HG03520 (cell line): ENCODE data around the gene MEIS3.
"Not testable (repeated sequence)": the region's sequence is repeated elsewhere in the genome, so short reads cannot be mapped to it uniquely, and the experiment has no call there.

Source experiments
- ATAC-seq: cut with Tn5 transposase; IDR thresholded peaks from one replicate; pipeline ENCODE4 v1.9.1; 2021; ENCODE audit warnings: mild to moderate bottlenecking, moderate library complexity; ENCODE audit not compliant: unreplicated experiment

Gene MEIS3

DNA sequence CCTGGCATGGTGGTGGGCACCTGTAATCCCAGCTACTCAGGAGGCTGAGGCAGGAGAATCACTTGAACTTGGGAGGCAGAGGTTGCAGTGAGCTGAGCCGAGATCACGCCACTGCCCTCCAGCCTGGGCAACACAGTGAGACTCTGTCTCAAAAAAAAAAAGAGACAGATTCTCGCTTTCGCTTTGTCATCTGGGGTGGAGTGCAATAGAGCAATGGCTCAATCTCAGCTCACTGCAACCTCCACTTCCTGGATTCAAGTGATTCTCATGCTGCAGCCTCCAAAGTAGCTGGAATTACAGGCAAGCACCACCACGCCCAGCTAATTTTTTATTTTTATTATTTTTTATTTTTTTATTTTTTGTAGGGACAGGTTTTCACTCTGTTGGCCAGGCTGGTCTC, 30.6 kb downstream of the MEIS3 start:
- not testable (repeated sequence) for ATAC-seq

GRCh38 chr19:47387623-47388022, 31.7 kb downstream of the MEIS3 start:
- ATAC-seq: not testable (repeated sequence)

DNA sequence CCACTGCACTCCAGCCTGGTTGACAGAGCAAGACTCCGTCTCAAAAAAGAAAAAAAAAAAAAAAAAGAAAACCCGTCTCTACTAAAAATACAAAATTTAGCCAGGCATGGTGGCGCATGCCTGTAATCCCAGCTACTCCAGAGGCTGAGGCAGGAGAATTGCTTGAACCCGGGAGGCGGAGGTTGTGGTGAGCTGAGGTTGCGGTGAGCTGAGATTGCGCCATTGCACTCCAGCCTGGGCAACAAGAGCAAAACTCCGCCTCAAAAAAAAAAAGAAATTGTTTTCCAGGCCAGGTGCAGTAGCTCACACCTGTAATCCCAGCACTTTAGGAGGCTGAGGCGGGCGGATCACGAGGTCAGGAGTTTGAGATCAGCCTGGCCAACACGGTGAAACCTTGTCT, 32.7 kb downstream of the MEIS3 start:
- not testable (repeated sequence) for ATAC-seq

- not testable (repeated sequence) for ATAC-seq
Measured at GRCh38 chr19:47384533-47384932, 34.8 kb downstream of the MEIS3 start.

DNA sequence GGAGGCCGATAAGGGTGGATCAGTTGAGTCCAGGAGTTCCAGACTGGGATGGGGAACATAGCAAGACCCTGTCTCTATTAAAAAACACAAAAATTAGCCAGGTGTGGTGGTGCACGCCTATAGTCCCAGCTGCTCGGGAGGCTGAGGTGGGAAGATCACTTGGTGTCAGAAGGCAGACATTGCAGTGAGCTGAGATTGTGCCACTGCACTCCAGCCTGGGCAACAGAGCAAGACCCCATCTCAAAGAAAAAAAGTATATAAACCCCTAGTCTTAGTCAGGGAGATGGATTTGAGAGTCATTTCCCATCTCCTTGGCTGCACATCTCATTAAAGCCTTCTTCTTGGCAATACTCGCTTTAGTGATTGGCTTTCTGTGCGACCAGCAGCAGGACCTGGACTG, 35.4 kb downstream of the MEIS3 start:
- ATAC-seq: not testable (repeated sequence)

- ATAC-seq: no peak
Measured at GRCh38 chr19:47381653-47382279, 37.6 kb downstream of the MEIS3 start.

DNA sequence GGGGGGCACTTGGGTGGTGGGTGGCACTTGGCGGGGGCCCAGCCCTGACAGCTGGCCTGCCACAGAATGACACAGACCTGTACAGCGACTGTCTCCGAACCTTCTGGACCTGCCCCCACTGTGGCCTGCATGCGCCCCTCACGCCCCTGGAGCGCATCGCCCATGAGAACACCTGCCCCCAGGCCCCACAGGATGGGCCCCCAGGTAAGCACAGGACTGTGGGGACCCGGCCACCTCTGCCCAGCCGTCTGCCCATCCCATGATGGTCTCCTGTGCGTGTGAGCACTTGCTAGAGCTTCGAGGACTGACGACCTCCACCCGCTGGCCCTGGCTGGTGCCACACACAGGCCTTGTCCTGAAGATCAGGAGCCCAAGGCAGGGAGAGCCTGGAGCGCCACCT, 38.2 kb downstream of the MEIS3 start:
- no peak for ATAC-seq

DNA sequence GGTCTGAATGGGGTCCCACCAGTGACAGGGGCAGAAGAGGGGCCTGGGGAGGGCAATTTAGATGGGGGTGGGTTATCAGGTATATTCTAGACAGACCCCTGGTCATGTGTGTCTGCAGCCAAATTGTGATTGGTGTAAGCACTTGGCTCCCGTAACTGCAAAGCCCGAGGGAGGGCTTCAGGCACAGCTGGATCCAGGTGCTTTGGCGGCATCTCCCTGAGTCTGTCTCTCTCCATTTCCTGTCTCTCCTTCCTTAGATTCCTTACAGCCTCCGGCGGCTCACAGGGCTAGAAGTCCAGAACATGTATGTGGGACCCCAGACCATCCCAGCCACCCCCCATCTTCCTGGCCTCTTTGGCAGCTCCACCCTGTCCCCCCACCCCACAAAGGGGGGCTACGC, 38.8 kb downstream of the MEIS3 start:
- ATAC-seq: no peak

DNA sequence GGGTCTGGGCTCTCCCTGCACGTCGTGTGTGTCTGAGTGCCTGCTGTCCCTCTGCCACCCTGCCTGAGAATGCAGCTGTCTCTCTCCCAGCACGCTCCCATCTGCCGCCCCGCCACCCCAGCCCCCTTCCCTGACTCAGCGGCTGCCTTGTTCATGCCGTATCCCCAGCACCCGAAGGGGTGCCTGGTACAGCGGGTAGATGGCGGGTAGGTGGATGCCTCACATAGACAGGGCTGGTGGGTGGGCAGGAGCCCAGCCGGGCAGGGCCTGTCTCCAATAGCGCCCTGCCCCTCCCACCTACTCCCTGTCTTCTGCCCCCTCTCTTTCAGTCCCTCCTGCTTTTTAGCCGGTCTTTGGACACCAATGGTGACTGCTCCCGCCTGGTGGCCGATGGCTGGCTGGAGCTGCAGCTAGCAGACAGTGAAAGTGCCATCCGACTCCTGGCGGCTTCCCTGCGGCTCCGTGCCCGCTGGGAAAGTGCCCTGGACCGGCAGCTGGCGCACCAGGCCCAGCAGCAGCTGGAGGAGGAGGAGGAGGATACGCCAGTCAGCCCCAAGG, 39.9 kb downstream of the MEIS3 start:
- ATAC-seq: no peak

DNA sequence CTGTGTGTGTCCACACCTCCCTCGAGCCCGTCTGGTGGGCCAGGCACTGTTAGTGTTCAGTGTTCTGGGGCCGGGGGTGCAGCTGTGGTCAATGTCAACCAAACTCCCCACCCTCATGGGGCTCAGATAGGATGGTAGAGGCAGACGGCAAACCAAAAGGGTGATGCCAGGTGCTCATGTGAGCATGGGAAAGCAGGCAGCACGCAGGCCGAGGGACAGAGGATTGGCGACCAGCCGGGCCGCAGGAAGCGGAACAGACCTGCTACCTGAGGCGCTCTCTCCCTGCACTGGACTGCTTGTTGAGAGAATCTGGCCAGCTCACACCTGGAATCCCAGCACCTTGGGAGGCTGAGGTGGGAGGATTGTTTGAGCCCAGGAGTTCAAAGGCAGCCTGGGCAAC, 41.1 kb downstream of the MEIS3 start:
- no peak for ATAC-seq

DNA sequence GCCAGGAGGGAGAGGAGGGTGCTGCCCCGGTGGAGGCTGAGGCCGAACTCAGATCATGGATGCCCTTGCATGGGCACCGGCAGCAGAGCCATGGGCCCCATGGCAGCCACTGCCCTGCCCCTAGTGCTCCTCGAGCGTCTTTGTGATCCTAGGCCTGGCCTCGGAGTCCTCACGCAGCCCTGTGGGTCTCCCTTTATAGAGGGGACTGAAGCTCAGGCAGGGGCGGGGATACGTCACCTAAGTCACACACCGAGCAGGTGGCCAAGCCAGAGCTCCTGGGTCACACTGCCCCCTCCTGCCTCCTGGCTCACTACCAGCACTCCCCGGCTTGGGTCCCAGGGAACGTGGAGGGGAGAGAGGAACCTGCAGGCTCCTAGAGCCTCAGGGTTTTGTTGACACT, 41.5 kb downstream of the MEIS3 start:
- no peak for ATAC-seq

DNA sequence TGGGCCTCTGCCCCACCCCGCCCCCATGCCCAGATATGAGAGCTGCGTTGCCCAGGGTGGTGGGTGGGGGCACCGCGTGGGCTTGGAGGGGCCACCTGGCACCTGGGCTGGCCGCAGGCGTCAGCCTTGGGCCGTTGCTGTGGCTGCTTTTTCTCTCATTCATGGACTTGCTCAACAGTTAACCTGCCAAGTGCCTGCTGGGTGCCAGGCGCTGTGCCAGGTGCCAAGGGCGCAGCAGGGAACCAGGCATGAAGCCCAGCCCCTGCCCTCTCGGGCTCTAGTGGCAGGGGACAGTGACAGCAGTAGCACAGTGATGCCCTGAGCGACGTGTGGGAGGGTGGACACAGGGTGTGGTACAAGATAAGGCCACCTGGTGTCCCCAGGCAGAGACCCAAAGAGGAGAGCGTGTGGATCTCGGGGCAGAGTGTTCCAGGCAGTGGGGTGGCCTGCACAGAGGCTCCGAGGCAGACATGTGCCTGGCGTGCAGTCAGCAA, 42.1 kb downstream of the MEIS3 start:
- no peak for ATAC-seq

DNA sequence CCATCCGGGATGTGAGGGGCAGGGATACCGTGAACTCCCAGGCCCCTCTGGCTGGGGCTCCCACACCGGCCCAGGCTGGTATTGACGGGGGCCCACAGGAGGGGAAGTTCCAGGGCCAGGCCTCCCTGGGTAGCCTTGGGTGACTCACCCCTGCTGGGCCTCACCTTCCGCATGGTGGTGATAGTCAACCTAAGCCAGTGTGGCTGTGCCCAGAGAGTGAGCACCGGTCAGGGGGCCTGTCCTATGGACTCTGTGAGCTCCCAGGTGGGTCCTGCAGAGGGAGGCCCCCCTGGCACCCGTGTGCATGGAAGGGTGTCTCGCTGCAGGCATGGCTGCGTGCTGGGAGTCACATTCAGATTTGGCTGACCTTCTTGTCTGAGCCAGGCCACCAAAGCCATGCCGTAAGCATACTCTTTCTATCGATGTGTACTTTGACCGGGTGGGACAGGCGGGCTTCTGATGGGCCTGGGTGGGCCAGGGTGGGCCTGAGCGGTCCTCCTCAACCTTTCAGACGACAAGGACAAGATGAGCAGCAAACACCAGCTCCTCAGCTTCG, 42.7 kb downstream of the MEIS3 start:
- ATAC-seq: no peak

DNA sequence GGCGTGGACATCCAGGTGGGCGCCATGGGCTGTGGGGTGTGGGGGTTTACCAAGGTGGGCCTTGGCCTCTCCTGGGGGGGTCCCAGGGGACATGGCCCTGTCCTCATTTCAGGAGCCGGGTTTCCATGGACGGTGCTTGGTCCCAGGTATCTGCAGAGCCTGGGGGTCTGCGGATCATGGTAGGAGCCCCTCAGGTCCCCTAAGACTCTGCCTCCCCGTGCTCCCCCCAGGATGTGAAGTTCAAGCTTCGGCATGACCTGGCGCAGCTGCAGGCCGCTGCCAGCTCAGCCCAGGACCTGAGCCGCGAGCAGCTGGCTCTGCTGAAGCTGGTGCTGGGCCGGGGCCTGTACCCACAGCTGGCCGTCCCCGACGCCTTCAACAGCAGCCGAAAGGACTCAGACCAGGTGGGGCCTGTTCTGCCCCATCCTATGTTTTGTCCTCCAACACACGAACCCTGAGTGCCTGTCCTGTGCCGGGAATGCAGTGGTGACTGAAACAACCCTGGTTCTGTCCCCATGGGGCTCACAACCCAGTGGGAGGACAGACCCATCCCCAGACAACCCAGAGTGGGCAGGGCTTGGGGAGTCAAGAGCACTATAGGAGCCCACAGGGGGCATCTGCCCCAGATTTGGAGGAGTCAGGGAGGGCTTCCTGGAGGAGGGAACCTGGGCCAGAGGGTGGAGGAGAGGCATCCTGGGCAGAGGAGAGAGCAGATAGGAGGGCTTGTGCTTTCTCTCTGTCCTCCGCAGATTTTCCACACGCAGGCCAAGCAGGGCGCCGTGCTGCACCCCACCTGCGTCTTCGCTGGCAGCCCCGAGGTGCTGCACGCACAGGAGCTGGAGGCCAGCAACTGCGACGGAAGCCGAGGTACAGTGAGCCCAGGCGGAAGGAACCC, 43.4 kb downstream of the MEIS3 start:
- no peak for ATAC-seq

DNA sequence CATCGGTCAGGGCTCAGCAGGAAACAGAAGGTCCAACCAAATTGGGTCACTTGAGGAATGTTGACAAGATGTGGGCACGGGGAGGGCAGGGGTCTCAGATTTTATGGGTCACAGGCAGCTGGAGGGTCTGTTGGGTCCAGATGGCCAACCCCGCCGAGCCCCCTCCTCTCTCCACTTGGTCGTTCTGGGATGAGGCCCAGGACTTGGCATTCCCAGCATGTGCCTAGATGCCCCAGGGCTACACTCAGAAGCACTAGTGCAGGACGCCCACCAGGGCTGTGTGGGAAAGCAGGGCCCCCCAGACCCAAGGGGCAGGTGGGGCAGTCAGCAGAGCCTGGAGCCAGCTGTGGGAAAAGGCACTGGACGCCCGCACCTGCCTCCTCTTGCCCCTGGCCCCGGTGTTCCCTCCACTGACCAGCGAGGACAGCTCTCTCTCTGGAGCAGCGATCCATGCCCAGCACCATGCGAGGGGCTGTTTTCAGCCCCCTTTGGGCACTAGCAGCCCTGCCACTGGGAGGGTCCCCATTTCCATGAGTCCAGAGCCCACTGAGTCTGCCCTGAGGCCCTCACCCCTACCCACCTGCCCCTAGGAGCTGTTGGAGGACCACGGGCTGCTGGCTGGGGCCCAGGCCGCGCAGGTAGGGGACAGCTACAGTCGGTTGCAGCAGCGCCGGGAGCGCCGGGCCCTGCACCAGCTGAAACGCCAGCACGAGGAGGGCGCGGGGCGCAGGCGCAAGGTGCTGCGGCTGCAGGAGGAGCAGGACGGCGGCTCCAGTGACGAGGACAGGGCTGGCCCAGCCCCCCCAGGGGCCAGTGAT, 44.2 kb downstream of the MEIS3 start:
- no peak for ATAC-seq

DNA sequence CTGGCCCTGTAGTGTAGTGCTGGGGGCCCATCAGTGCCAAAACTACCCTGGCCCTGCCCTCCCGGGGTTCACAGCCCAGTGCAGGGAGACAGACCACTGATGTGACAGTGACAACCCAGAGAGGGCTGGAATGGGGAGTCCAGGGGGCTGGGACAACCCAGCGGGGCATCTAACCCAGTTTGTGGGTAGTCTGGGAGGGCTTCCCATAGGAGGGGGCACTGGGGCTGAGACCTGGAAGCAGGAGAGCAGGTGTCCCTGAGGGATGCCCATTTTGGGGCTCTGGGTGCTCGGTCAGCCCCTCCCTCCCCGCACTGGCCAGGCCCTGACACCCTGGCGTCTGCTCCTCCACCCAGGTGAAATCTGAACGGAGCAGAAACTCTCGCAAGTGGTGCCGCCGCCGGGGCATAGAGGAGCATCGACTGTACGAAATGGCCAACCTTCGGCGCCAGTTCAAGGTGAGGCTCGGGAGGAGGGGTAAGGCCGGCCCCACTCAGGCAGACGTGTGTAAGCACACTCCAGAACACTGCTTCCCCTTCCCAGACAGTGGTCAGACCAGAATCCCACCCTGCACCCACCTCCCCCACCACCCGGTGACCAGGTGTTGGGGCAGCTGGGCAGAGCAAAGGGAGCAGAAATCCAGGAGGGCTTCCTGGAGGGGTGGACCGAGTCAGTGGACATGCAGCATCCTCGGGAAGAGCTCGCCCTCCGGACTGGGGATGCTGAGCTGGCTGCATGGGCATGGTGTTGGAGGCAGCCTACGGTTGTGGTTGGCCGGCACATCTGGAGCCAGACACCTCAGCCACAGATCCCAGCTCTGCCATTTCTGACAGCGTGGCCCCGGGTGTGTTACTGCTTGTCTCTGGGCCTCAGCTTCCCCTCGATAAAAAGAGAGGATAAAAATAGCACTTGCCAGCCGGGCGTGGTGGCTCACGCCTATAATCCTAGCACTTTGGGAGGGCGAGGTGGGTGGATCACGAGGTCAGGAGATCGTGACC, 45.8 kb downstream of the MEIS3 start:
- no peak for ATAC-seq

- ATAC-seq: no peak
Measured at GRCh38 chr19:47372603-47373002, 46.7 kb downstream of the MEIS3 start.

DNA sequence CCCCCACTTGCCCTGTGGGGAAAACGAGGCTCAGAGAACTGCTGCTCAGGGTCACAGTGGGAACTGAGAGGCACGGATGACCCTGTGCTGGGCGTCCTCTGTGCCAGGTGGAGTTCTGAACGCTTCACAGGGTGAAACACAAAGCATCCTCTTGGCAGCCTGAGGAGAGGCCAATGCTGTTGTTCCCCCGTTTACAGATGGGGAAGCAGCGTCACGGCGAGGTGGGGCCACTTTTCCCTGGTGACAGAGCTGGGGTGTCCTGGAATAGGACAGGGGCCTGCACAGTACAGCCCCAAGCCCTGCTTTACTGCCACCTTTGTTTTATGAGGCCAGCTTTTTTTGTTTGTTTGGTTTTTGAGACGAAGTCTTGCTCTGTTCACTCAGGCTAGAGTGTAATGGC, 48.1 kb downstream of the MEIS3 start:
- ATAC-seq: no peak

- ATAC-seq: no peak
Measured at GRCh38 chr19:47370045-47370611, 49.2 kb downstream of the MEIS3 start.
